RPMI7951 (cell line): Measurements from ENCODE around the gene ZNF618. TPM values are rescaled to one million over a fixed set of nuclear protein-coding genes. Genes with fewer than 3 reads are reported as not detected.

Experiments used
- DNase-seq: peaks from one replicate; pipeline ENCODE4 v3.0.0-alpha.2; 2012; ENCODE audit warnings: low read depth
- total RNA-seq: library from RNA; depleted of rRNA; stranded (reverse); fragments of >200 nt; shearing (Covaris generic); gene quantifications from 2 replicates; pipeline ENCODE4 v1.2.3, GENCODE V29; 2014

Gene ZNF618
- total RNA-seq, 1 experiment from 2014 or later: 2.9 TPM

- no peak for DNase-seq
These were observed 140.7 kb downstream of the ZNF618 start for GRCh38 chr9:114016629-114017423.

GRCh38 chr9:114017741-114018715 lies 141.9 kb downstream of the ZNF618 start:
- no peak for DNase-seq

GRCh38 chr9:114021578-114021977 lies 145.5 kb downstream of the ZNF618 start:
- no peak for DNase-seq

GRCh38 chr9:114023961-114024360 lies 147.9 kb downstream of the ZNF618 start:
- DNase-seq: no peak

GRCh38 chr9:114025196-114025753 lies 149.2 kb downstream of the ZNF618 start:
- no peak for DNase-seq

- DNase-seq: no peak
These were observed 149.7 kb downstream of the ZNF618 start for GRCh38 chr9:114025760-114026159.

GRCh38 chr9:114026335-114026734 lies 150.2 kb downstream of the ZNF618 start:
- DNase-seq: no peak

- no peak for DNase-seq
These were observed 151.2 kb downstream of the ZNF618 start for GRCh38 chr9:114027159-114027862.

GRCh38 chr9:114027863-114028465 lies 151.9 kb downstream of the ZNF618 start:
- DNase-seq: no peak

- no peak for DNase-seq
These were observed 152.5 kb downstream of the ZNF618 start for GRCh38 chr9:114028646-114029045.

GRCh38 chr9:114029311-114030170 lies 153.4 kb downstream of the ZNF618 start:
- no peak for DNase-seq

- DNase-seq: no peak
These were observed 154.3 kb downstream of the ZNF618 start for GRCh38 chr9:114030364-114030763.

GRCh38 chr9:114031037-114031630 lies 155.0 kb downstream of the ZNF618 start:
- no peak for DNase-seq

- DNase-seq: no peak
These were observed 156.1 kb downstream of the ZNF618 start for GRCh38 chr9:114031948-114032840.

GRCh38 chr9:114033397-114034103 lies 157.4 kb downstream of the ZNF618 start:
- no peak for DNase-seq

GRCh38 chr9:114034196-114034595 lies 158.1 kb downstream of the ZNF618 start:
- DNase-seq: no peak

GRCh38 chr9:114034661-114035062 lies 158.6 kb downstream of the ZNF618 start:
- no peak for DNase-seq

- no peak for DNase-seq
These were observed 159.2 kb downstream of the ZNF618 start for GRCh38 chr9:114035221-114035844.
